Measurements from ENCODE around the gene PAH.

PAH gene

GRCh38 chr12:102917026-102917787 lies at the start of gene PAH:
TSS of gene PAH (minus strand) at chr12:102917244. CDS start at chr12:102917130, 114 bp downstream.
- in situ Hi-C loops (cut with MboI; ENCODE audit: low pct_unique_long_range_greater_than_20kb, low sequenced_read_pairs, unreplicated experiment): no loop called here
- no peak for DNase-seq (ENCODE audit: low spot score)
- peak; percentile 28 for TF ChIP-seq CTCF (IDR thresholded peaks at IDR 0.05; ENCODE audit: extremely low read depth, insufficient read depth, missing control alignments)

- no peak for DNase-seq (ENCODE audit: low spot score)
- in situ Hi-C loops (cut with MboI; ENCODE audit: low pct_unique_long_range_greater_than_20kb, low sequenced_read_pairs, unreplicated experiment): no loop called here
These were observed 49.3 kb upstream of the PAH start for GRCh38 chr12:102966200-102966863.

GRCh38 chr12:102965281-102966155 lies 48.5 kb upstream of the PAH start:
- in situ Hi-C loops (cut with MboI; ENCODE audit: low pct_unique_long_range_greater_than_20kb, low sequenced_read_pairs, unreplicated experiment): no loop called here
- TF ChIP-seq CTCF (IDR thresholded peaks at IDR 0.05; ENCODE audit: extremely low read depth, insufficient read depth, missing control alignments): no peak
- DNase-seq (ENCODE audit: low spot score): no peak

More at GRCh38 chr12:102966200-102966863, 49.3 kb upstream of the PAH start:
- TF ChIP-seq CTCF (IDR thresholded peaks at IDR 0.05; ENCODE audit: extremely low read depth, insufficient read depth, missing control alignments): no peak

GRCh38 chr12:102964872-102965271 lies 47.8 kb upstream of the PAH start:
- peak; percentile 34 for DNase-seq (ENCODE audit: low spot score)
- TF ChIP-seq CTCF (IDR thresholded peaks at IDR 0.05; ENCODE audit: extremely low read depth, insufficient read depth, missing control alignments): no peak
- in situ Hi-C loops (cut with MboI; ENCODE audit: low pct_unique_long_range_greater_than_20kb, low sequenced_read_pairs, unreplicated experiment): no loop called here

- in situ Hi-C loops (cut with MboI; ENCODE audit: low pct_unique_long_range_greater_than_20kb, low sequenced_read_pairs, unreplicated experiment): no loop called here
These were observed 46.8 kb upstream of the PAH start for GRCh38 chr12:102963796-102964195.

More at GRCh38 chr12:102963796-102964195, 46.8 kb upstream of the PAH start:
- DNase-seq (ENCODE audit: low spot score): no peak
- TF ChIP-seq CTCF (IDR thresholded peaks at IDR 0.05; ENCODE audit: extremely low read depth, insufficient read depth, missing control alignments): no peak
